ENCODE results near the gene MSH3.

MSH3 gene

GRCh38 chr5:80654391-80655230 lies at the start of gene MSH3, which contains the start of gene DHFR:
MSH3 (plus strand) TSS chr5:80654652; CDS start chr5:80654728, 76 bp downstream.
DHFR (minus strand) TSS chr5:80654983; CDS start chr5:80654489, 494 bp downstream.
- Histone ChIP-seq H3K27ac (peak within 1 kb of the TSS; percentile 71 to 99 (median 94)), H3K4me3 (peak within 1 kb of the TSS; percentile 61 to 93 (median 82))

GRCh38 chr5:80607343-80607742 lies 47.1 kb upstream of the MSH3 start:
- H3K27ac ChIP-seq: no peak overlapping the region
- no peak overlapping the region for H3K4me3 ChIP-seq

GRCh38 chr5:80607832-80608231 lies 46.6 kb upstream of the MSH3 start:
- no peak overlapping the region for H3K27ac ChIP-seq

GRCh38 chr5:80608731-80609130 lies 45.7 kb upstream of the MSH3 start:
- H3K4me3 ChIP-seq: no peak overlapping the region
- H3K27ac ChIP-seq: no peak overlapping the region

More at GRCh38 chr5:80607832-80608231, 46.6 kb upstream of the MSH3 start:
- no peak overlapping the region for H3K4me3 ChIP-seq

- Histone ChIP-seq H3K4me3 (no peak overlapping the region), H3K27ac (no peak overlapping the region)
These were observed 44.8 kb upstream of the MSH3 start for GRCh38 chr5:80609692-80610091.

- H3K4me3 ChIP-seq: no peak overlapping the region
- H3K27ac ChIP-seq: no peak overlapping the region
These were observed 39.1 kb upstream of the MSH3 start for GRCh38 chr5:80615266-80615914.

- Histone ChIP-seq H3K4me3 (no peak overlapping the region), H3K27ac (no peak overlapping the region)
These were observed 36.0 kb upstream of the MSH3 start for GRCh38 chr5:80618438-80618837.

- Histone ChIP-seq H3K4me3 (no peak overlapping the region), H3K27ac (peak overlapping the region in 1 of 21 experiments; percentile 9)
These were observed 35.4 kb upstream of the MSH3 start for GRCh38 chr5:80619086-80619485.

GRCh38 chr5:80620211-80620610 lies 34.2 kb upstream of the MSH3 start:
- Histone ChIP-seq H3K4me3 (no peak overlapping the region), H3K27ac (no peak overlapping the region)

GRCh38 chr5:80622756-80623155 lies 31.7 kb upstream of the MSH3 start:
- H3K27ac ChIP-seq: no peak overlapping the region
- no peak overlapping the region for H3K4me3 ChIP-seq

- H3K27ac ChIP-seq: no peak overlapping the region
- H3K4me3 ChIP-seq: no peak overlapping the region
These were observed 30.5 kb upstream of the MSH3 start for GRCh38 chr5:80623999-80624398.

GRCh38 chr5:80625230-80625629 lies 29.2 kb upstream of the MSH3 start:
- Histone ChIP-seq H3K27ac (no peak overlapping the region), H3K4me3 (no peak overlapping the region)

- no peak overlapping the region for H3K4me3 ChIP-seq
- no peak overlapping the region for H3K27ac ChIP-seq
These were observed 25.2 kb upstream of the MSH3 start for GRCh38 chr5:80629281-80629680.

- no peak overlapping the region for H3K27ac ChIP-seq
- H3K4me3 ChIP-seq: no peak overlapping the region
These were observed 22.9 kb upstream of the MSH3 start for GRCh38 chr5:80631278-80632259.

GRCh38 chr5:80632700-80633099 lies 21.8 kb upstream of the MSH3 start:
- Histone ChIP-seq H3K4me3 (no peak overlapping the region), H3K27ac (no peak overlapping the region)

GRCh38 chr5:80634193-80634592 lies 20.3 kb upstream of the MSH3 start:
- Histone ChIP-seq H3K27ac (no peak overlapping the region), H3K4me3 (no peak overlapping the region)

- H3K4me3 ChIP-seq: no peak overlapping the region
- H3K27ac ChIP-seq: no peak overlapping the region
These were observed 13.1 kb upstream of the MSH3 start for GRCh38 chr5:80641353-80641752.

- H3K4me3 ChIP-seq: no peak overlapping the region
- no peak overlapping the region for H3K27ac ChIP-seq
These were observed 9.6 kb upstream of the MSH3 start for GRCh38 chr5:80644900-80645299.

- H3K4me3 ChIP-seq: no peak overlapping the region
- H3K27ac ChIP-seq: no peak overlapping the region
These were observed 7.5 kb upstream of the MSH3 start for GRCh38 chr5:80646926-80647325.

GRCh38 chr5:80653502-80653901 lies 950 bp upstream of the MSH3 start:
- peak overlapping the region in 1 of 21 experiments; percentile 95 for H3K27ac ChIP-seq
- H3K4me3 ChIP-seq: peak overlapping the region; percentile 61 to 93 (median 82)
